ENCODE measurements around the gene TRAPPC3L. TPM values are rescaled to one million over a fixed set of nuclear protein-coding genes. Genes with fewer than 3 reads are reported as not detected.

TRAPPC3L gene
- polyA plus RNA-seq, 1 donor from 2014 or later, result not detected

- no peak overlapping the region for H3K4me3 ChIP-seq (ENCODE audit: low read length)
- H4K20me1 ChIP-seq (ENCODE audit: insufficient read depth), result no peaks in the 10 kb centered on the region
- no peaks in the 10 kb centered on the region for H3K79me2 ChIP-seq (replicated peaks; ENCODE audit: insufficient read depth, low read length)
- no peaks in the 10 kb centered on the region for H3K27me3 ChIP-seq (ENCODE audit: insufficient read depth, low read depth, low read length)
- no peak overlapping the region for H3K9ac ChIP-seq (ENCODE audit: low read length)
- no peak overlapping the region for H3K4me2 ChIP-seq (ENCODE audit: low read length)
- TF ChIP-seq CTCF (IDR thresholded peaks at IDR 0.05; ENCODE audit: poor library complexity, severe bottlenecking) (no peak), RAD21 (conservative IDR thresholded peaks at IDR 0.05) (no peak), EP300 (conservative IDR thresholded peaks at IDR 0.05; ENCODE audit: poor library complexity, severe bottlenecking) (no peak), MXI1 (conservative IDR thresholded peaks at IDR 0.05; ENCODE audit: poor library complexity, severe bottlenecking) (no peak)
- TF ChIP-seq, protein P1, sequence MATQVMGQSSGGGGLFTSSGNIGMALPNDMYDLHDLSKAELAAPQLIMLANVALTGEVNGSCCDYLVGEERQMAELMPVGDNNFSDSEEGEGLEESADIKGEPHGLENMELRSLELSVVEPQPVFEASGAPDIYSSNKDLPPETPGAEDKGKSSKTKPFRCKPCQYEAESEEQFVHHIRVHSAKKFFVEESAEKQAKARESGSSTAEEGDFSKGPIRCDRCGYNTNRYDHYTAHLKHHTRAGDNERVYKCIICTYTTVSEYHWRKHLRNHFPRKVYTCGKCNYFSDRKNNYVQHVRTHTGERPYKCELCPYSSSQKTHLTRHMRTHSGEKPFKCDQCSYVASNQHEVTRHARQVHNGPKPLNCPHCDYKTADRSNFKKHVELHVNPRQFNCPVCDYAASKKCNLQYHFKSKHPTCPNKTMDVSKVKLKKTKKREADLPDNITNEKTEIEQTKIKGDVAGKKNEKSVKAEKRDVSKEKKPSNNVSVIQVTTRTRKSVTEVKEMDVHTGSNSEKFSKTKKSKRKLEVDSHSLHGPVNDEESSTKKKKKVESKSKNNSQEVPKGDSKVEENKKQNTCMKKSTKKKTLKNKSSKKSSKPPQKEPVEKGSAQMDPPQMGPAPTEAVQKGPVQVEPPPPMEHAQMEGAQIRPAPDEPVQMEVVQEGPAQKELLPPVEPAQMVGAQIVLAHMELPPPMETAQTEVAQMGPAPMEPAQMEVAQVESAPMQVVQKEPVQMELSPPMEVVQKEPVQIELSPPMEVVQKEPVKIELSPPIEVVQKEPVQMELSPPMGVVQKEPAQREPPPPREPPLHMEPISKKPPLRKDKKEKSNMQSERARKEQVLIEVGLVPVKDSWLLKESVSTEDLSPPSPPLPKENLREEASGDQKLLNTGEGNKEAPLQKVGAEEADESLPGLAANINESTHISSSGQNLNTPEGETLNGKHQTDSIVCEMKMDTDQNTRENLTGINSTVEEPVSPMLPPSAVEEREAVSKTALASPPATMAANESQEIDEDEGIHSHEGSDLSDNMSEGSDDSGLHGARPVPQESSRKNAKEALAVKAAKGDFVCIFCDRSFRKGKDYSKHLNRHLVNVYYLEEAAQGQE (IDR thresholded peaks at IDR 0.05; ENCODE audit: borderline replicate concordance), result no peak
- H2AFZ ChIP-seq (ENCODE audit: low read depth, low read length), result no peak overlapping the region
- H3K9me3 ChIP-seq (ENCODE audit: low read length), result no peaks in the 10 kb centered on the region
- H3F3A ChIP-seq (ENCODE audit: insufficient read depth, low read length, poor library complexity, severe bottlenecking), result no peaks in the 10 kb centered on the region
- H3K9me2 ChIP-seq (ENCODE audit: insufficient read depth, low read length), result no peaks in the 10 kb centered on the region
- H3K27ac ChIP-seq (ENCODE audit: low read length), result no peak overlapping the region
- H3K36me3 ChIP-seq (ENCODE audit: insufficient read depth, low read length), result no peaks in the 10 kb centered on the region
Measured at GRCh38 chr6:116471531-116471930, 74.0 kb downstream of the TRAPPC3L start.

GRCh38 chr6:116468293-116468692 is 77.2 kb downstream of the TRAPPC3L start:
- Histone ChIP-seq H3K36me3 (ENCODE audit: insufficient read depth, low read length) (no peaks in the 10 kb centered on the region), H3K27ac (ENCODE audit: low read length) (no peak overlapping the region), H3K9me3 (ENCODE audit: low read length) (no peaks in the 10 kb centered on the region), H3K79me2 (replicated peaks; ENCODE audit: insufficient read depth, low read length) (no peaks in the 10 kb centered on the region), H3K9me2 (ENCODE audit: insufficient read depth, low read length) (no peaks in the 10 kb centered on the region), H3K4me2 (ENCODE audit: low read length) (no peak overlapping the region), H3K27me3 (ENCODE audit: insufficient read depth, low read depth, low read length) (no peaks in the 10 kb centered on the region), H4K20me1 (ENCODE audit: insufficient read depth) (no peaks in the 10 kb centered on the region), H3K9ac (ENCODE audit: low read length) (no peak overlapping the region), H3K4me3 (ENCODE audit: low read length) (no peak overlapping the region), H3F3A (ENCODE audit: insufficient read depth, low read length, poor library complexity, severe bottlenecking) (no peaks in the 10 kb centered on the region), H2AFZ (ENCODE audit: low read depth, low read length) (no peak overlapping the region)
- no peak for TF ChIP-seq POLR2AphosphoS5 (IDR thresholded peaks at IDR 0.05)
- no peak for TF ChIP-seq CTCF (IDR thresholded peaks at IDR 0.05; ENCODE audit: poor library complexity, severe bottlenecking)
- TF ChIP-seq RAD21 (conservative IDR thresholded peaks at IDR 0.05), result no peak
- no peak for TF ChIP-seq EZH2 (IDR thresholded peaks at IDR 0.05; ENCODE audit: borderline replicate concordance, insufficient read depth, low read length, poor library complexity, severe bottlenecking)
- TF ChIP-seq MXI1 (conservative IDR thresholded peaks at IDR 0.05; ENCODE audit: poor library complexity, severe bottlenecking), result no peak
- no peak for TF ChIP-seq EP300 (conservative IDR thresholded peaks at IDR 0.05; ENCODE audit: poor library complexity, severe bottlenecking)
- no peak for TF ChIP-seq SMC3 (conservative IDR thresholded peaks at IDR 0.05; ENCODE audit: poor library complexity)
- TF ChIP-seq TAF1 (IDR thresholded peaks at IDR 0.05; ENCODE audit: low read depth), result no peak
- TF ChIP-seq, protein P1 (IDR thresholded peaks at IDR 0.05; ENCODE audit: borderline replicate concordance), result no peak

Measured in neural cell (in vitro differentiated cells).